ENCODE measurements around the gene PTBP2.

GRCh38 chr1:96790599-96790998 lies 69.0 kb downstream of the PTBP2 start:
- TF ChIP-seq, protein P1, sequence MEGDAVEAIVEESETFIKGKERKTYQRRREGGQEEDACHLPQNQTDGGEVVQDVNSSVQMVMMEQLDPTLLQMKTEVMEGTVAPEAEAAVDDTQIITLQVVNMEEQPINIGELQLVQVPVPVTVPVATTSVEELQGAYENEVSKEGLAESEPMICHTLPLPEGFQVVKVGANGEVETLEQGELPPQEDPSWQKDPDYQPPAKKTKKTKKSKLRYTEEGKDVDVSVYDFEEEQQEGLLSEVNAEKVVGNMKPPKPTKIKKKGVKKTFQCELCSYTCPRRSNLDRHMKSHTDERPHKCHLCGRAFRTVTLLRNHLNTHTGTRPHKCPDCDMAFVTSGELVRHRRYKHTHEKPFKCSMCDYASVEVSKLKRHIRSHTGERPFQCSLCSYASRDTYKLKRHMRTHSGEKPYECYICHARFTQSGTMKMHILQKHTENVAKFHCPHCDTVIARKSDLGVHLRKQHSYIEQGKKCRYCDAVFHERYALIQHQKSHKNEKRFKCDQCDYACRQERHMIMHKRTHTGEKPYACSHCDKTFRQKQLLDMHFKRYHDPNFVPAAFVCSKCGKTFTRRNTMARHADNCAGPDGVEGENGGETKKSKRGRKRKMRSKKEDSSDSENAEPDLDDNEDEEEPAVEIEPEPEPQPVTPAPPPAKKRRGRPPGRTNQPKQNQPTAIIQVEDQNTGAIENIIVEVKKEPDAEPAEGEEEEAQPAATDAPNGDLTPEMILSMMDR (IDR thresholded peaks at IDR 0.05), result no peak
- TF ChIP-seq POLR2A (IDR thresholded peaks at IDR 0.05), result no peak
